Hematopoietic multipotent progenitor cell treated with erythropoietin and hydrocortisone succinate and interleukin-3 and kit ligand, for 15 days (in vitro differentiated cells): ENCODE results near the gene MERTK.
"Not testable (repeated sequence)": the region's sequence is repeated elsewhere in the genome, so short reads cannot be mapped to it uniquely, and the experiment has no call there.

Source experiments
- DNase-seq: peaks from one replicate; pipeline ENCODE4 v3.0.0-alpha.2; 2015; ENCODE audit warnings: low spot score

The MERTK gene

DNA sequence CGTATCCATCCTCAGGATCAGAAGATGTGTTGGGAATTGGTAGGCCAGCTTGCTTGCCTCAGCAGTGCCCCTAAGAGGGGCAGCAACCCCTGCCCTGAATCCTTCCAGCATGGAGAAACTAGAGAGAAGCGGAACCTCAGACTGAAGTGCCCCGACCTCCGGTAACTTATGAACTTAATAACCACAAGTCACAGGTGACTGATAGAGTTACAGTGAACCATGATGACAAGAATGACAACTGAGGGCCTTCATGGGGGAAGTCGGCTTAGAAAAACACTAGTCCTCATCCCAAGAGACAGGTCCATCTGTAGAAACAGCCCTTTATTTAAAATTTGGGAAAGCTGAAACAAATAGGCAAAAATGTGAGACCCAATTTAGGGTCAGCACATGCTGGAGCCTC lies 114.1 kb downstream of the MERTK start:
- DNase-seq = no peak

- DNase-seq = no peak
These were observed 120.4 kb downstream of the MERTK start for GRCh38 chr2:112018846-112019245.

DNA sequence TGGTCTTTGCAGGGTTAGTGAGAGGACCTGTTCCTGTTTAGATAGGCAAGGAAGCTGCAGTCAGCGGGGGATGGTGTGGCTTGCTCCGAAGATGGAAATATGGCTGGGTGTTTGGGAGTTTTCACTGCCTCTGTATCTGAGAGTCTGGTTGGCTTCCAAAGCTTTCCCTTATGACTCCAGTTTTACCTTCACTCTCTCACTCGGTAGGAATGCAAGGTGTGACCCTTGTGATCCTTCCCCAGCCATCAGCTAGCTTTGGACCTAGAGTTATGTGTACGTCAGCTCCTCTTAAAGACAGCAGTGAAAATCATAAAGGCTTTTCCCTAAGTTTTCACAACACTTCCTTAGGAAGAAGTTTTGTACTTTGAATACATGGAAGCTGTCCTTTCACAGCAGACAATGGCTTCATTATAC lies 121.2 kb downstream of the MERTK start:
- DNase-seq = no peak

DNA sequence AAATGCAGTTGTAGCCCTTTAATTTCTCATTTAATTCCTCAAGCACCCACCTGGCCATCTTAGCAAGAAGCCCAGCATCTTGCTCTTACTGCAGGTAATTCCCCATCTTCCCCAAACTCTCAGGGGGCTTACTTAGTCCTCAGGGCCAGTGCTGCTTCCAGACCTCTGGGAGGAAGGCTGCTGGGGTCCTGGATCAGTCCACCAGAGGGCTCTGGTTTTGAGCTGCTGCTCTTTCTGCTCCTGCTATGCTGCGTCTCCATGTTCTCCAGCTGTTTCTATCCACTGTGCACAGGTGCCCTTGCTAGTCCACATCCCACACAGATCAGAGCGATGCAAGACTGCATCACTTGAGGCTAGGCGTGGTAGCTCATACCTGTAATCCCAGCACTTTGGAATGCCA lies 122.2 kb downstream of the MERTK start:
- no peak for DNase-seq

- DNase-seq = no peak
These were observed 122.9 kb downstream of the MERTK start for GRCh38 chr2:112021290-112021689.

GRCh38 chr2:112021781-112022231 lies 123.4 kb downstream of the MERTK start:
- DNase-seq = peak; percentile 19

GRCh38 chr2:112023707-112024106 lies 125.3 kb downstream of the MERTK start:
- no peak for DNase-seq

GRCh38 chr2:112024231-112024630 lies 125.8 kb downstream of the MERTK start:
- no peak for DNase-seq

GRCh38 chr2:112024896-112025491 lies 126.6 kb downstream of the MERTK start:
- no peak for DNase-seq

GRCh38 chr2:112026509-112026908 lies 128.1 kb downstream of the MERTK start:
- DNase-seq = peak; percentile 69

GRCh38 chr2:112027767-112028166 lies 129.4 kb downstream of the MERTK start:
- no peak for DNase-seq

GRCh38 chr2:112029164-112029563 lies 130.8 kb downstream of the MERTK start:
- DNase-seq = no peak

DNA sequence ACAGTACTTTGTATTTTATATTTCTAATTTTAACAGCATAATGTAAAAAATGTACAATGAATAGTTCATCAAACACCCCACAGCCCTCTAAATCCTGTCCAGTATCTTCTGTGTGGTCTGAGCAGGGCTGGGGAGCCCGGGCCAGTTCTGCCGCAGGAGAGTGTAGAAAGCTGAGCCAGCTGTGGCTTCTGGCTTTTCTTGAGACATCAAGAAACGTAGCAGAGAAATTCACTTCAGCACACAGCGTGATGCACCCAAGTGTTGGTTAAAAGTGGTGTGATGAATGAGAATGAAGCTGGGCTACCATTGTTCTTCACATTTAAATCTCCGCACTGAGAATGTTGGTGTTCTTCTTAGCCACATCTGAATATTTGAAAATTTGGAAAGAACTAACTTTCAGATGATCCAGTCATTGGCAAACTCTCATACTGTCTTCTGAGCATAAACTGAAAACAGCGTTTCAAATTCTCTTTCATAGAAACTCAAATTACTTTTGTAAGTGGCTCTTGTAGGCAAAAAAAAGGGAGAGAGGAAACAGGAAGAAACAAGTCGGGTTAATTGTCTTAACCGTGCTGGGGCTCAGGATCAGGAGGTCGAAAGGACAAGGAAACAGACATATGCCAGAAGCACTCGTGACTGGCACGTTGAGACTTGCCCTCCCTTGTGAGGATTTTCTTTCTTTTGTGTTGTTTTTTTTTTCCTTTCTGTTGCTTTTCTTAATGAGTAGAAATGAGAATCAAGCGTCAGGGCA lies 133.2 kb downstream of the MERTK start:
- no peak for DNase-seq

DNA sequence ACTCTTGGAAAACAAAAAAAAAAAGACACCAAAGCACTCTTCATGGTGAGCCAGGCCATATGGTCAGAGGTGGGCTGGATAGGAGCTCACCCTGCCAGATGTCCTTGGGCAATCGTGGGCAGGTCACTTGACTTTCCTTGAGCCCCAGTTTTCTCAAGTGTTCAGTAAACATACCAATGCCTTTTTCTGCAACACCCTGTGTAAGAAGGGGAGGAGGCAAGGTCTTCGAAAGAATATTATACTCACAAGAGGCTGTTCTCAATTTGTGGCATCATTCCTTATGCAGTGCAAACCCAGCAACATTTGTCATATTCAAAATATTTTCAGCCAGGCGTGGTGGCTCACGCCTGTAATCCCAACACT lies 133.8 kb downstream of the MERTK start:
- no peak for DNase-seq

- no peak for DNase-seq
These were observed 134.5 kb downstream of the MERTK start for GRCh38 chr2:112032689-112033465.

- no peak for DNase-seq
These were observed 135.2 kb downstream of the MERTK start for GRCh38 chr2:112033600-112033999.

GRCh38 chr2:112034924-112035323 lies 136.5 kb downstream of the MERTK start:
- no peak for DNase-seq

GRCh38 chr2:112035786-112036185 lies 137.4 kb downstream of the MERTK start:
- no peak for DNase-seq

GRCh38 chr2:112039556-112039955 lies 141.1 kb downstream of the MERTK start:
- not testable (repeated sequence) for DNase-seq

GRCh38 chr2:112040066-112040465 lies 141.7 kb downstream of the MERTK start:
- DNase-seq = not testable (repeated sequence)

DNA sequence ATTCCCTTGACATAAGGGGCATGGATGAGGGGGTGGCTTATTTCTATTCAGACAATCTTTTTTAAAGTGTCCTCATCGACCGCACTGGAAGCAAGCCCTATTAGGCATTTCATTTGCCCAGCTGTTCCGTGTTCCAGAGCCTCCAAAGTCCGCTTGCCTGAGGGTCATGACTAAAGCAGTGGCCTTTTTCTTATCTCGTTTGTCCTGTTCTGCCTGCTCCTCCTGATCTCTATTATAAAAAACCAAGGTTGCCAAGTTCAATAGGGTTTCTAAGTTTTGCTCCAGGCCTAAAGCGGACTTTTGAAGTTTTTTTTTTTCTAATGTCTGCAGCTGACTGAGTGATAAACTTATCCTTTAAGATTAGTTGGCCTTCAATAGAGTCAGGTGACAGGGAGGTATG lies 143.1 kb downstream of the MERTK start:
- DNase-seq = not testable (repeated sequence)

DNA sequence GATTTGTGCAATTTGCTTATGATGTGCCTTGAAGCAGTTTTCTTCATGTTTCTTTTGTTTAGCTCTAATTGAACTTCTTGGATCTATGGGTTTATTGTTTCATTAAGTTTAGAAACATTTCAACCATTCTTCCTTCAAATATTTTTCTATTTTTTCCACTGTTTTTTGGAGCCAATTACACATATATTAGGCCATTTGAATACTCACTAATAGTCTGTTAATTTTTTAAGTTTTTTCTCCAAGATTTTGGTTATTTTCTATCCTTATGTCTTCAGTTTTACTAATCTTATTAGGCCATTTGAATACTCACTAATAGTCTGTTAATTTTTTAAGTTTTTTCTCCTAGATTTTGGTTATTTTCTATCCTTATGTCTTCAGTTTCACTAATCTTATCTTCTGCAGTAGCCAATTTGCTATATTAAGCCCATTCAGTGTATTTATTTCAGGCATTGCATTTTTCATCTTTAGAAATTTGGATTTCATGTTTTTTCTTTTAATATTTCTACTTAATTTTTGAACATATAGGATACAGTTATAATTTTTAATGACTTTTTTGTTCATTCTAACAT lies 147.1 kb downstream of the MERTK start:
- DNase-seq = no peak

- no peak for DNase-seq
These were observed 147.8 kb downstream of the MERTK start for GRCh38 chr2:112046231-112046630.
